HG03025 (cell line): ENCODE measurements around the gene MTIF2.
A peak's percentile ranks its signal among the peaks of the same experiment; 100 is the strongest.
"Not testable (repeated sequence)": the region's sequence is repeated elsewhere in the genome, so short reads cannot be mapped to it uniquely, and the experiment has no call there.

ENCODE experiments used
- ATAC-seq: cut with Tn5 transposase; IDR thresholded peaks from one replicate; pipeline ENCODE4 v1.9.1; 2021; ENCODE audit warnings: mild to moderate bottlenecking, moderate library complexity; ENCODE audit not compliant: unreplicated experiment, low FRiP score

MTIF2 gene

DNA sequence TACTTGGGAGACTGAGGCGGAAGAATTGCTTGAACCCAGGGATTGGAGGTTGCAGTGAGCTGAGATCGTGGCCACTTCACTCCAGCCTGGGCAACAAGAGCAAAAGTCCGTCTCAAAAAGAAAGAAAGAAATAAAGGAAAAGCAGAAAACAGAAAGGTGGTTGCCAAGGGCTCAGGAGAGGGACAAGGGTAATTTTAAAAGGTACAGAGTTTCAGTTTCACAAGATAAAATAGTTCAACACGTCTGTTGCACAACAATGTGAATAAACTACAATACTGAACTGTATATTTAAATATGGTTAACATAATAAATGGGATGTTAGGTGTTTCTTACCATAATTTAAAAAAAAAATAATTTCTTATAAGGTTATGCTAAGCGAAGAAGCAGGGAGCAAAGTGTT lies 23.6 kb downstream of the MTIF2 start:
- no peak for ATAC-seq

- no peak for ATAC-seq
These were observed 26.4 kb downstream of the MTIF2 start for GRCh38 chr2:55242617-55243016.

DNA sequence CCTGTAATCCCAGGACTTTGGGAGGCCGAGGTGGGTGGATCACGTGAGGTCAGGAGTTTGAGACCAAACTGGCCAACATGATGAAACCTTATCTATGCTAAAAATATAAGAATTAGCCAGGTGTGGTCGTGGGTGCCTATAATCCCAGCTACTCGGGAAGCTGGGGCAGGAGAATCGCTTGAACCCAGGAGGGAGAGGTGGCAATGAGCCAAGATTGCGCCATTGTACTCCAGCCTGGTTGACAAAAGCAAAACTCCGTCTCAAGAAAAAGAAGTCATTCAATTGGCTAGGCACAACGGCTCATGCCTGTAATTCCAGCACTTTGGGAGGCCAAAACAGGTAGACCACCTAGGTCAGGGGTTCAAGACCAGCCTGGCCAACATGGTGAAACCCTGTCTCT lies 27.4 kb downstream of the MTIF2 start:
- not testable (repeated sequence) for ATAC-seq

- no peak for ATAC-seq
These were observed 29.3 kb downstream of the MTIF2 start for GRCh38 chr2:55239656-55240222.

DNA sequence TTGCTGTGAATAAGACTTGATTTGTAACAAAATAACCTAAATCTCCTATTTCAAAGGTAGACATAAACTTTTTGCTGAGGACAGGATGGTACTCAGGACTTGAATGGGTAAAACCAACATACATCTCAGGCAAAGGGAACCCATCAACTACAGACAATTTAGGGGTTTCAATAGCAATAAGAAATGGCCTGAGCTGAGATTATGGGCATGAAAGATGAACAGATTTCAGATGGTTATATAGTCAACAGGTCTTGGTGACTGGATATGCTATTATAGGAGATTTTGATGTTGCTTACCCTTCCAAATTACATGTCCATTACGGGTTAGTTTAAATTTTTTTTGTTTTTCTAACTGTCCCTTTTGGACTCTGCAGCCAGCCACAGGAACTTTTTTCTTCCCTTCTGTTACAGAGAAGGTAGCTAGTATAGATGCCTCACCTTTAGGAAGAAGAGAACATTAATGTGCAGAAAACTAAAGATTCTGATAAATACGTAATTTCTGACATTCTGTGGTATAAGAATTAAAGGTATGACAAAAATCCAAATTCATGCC lies 32.0 kb downstream of the MTIF2 start:
- no peak for ATAC-seq

GRCh38 chr2:55235724-55236538 lies 33.1 kb downstream of the MTIF2 start:
- no peak for ATAC-seq

- no peak for ATAC-seq
These were observed 35.4 kb downstream of the MTIF2 start for GRCh38 chr2:55233658-55233940.

DNA sequence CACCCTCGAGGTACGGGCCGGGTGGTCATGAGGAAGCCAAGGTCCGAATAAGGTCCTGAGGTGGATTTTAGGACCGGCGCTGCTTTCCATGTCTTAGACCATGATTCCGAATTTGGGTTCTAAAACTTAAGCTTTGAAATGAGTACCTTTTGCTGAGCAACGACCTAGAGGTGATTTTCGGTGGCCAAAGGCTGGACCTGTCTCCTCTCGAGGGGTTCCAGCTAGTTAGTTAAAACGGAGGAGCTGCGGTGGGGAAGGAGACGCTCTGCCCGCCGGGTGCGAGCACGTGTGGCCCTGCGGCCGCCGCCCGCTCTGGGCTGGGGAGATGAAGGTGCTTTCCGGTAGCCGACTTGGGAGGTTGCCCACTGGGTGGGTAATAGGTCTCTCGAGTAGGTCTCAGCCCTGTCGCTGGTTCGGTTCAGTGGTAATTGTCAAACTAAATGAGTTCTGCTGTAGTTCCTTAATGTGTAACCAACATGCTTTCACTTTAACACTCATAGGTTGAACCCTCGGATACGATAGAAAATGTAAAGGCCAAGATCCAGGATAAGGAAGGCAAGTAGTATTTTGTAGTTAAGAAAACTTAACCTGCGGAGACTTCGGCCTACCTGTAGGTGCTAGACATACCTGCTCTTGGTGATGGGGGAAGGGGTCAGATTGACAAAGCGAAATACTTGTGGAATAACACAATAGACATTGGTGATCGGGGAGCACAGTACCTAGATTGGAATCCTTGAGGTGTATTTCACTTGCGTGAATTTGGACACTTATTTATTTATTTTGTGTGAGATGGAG lies 36.0 kb downstream of the MTIF2 start:
- no peak for ATAC-seq

DNA sequence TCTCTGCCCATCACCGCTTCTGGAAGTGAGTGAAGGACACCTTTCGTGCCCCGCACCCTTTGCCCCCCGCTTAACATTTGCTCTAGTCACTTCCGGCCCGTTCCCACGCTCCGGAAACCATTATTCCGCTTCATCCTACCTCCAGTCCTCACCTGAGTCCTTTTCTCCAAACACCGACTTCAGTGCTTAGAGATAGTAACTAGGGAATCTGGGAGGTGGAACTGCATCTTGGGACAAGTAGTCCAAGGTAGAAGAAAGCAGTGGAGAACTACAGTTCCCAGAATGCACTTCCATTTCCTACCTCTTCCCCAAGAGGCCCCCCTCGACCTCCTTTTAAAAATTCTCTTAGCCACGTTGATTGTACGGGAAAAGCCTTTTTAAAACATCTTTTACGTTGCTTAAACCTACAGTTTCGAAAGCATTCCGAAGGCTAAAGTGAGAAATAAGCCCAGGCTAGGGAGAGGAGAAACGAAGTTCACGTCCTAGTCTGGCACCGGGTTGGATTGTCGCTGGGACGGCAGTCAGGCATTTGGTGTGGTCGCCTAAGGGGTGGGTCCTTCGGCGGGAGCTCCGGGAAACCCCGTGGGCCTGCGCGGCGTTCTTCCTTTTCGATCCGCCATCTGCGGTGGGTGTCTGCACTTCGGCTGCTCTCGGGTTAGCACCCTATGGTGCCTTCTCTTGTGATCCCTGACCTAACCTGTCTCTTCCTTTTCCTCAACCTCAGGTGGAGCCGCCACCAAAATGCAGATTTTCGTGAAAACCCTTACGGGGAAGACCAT lies 36.8 kb downstream of the MTIF2 start, which contains the start of the genes CLHC1 and RPS27A:
Gene CLHC1, minus strand, starts transcription at position 210 of the 779 bp plus-strand sequence. CDS start 9,882 bp downstream, outside the sequence.
Gene RPS27A, plus strand, starts transcription at position 605 of the 779 bp plus-strand sequence. Its CDS starts 137 bp downstream, at position 742.
- ATAC-seq, result peak; percentile 91

DNA sequence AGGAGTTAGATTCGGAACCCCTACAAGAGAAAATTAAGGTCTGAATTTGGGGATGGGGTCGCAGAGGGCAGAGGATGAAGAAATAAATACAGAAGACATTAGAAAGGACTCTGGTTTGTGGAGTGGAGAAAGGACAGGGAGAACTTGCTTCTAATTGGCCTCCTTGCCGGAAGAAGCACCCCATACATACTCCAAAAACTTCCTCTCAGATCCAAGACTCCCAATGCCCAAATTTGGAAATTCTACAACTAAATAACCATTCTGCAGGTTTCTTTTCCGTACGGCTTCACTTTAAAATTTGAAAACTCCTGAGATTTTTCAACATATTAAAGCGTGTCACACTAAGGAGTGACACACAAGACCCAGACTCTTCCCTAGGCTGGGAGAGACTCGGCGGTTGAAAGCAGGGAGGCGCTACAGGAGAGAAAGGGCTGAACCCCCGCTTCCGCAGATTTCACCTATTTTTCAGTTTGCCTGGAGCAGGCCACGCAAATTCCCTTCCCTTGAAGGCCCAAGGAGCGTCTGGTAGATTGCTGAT lies 37.4 kb downstream of the MTIF2 start:
- ATAC-seq, result no peak

DNA sequence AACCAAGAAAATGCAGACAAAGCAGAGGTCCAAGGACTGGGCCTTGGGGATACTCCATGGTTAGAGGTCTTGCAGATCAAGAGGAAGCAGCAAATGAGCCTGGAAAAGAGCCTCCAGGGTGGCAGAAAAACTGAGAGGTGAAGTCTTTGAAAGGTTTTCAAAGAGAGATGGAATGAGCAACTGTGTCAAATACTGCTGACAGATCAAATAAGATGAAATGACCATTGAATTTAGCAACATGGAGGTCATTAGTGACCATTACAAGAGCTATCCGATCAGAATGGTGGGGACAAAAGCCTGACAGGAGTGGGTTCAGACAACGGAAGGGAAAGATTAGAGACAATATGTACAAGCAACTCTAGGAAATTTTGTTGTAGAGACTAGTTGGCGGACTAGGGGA lies 38.5 kb downstream of the MTIF2 start:
- no peak for ATAC-seq

- ATAC-seq, result no peak
These were observed 39.8 kb downstream of the MTIF2 start for GRCh38 chr2:55229221-55229620.

GRCh38 chr2:55228226-55228563 lies 40.8 kb downstream of the MTIF2 start:
- ATAC-seq, result no peak

GRCh38 chr2:55227437-55228225 lies 41.4 kb downstream of the MTIF2 start:
- not testable (repeated sequence) for ATAC-seq

DNA sequence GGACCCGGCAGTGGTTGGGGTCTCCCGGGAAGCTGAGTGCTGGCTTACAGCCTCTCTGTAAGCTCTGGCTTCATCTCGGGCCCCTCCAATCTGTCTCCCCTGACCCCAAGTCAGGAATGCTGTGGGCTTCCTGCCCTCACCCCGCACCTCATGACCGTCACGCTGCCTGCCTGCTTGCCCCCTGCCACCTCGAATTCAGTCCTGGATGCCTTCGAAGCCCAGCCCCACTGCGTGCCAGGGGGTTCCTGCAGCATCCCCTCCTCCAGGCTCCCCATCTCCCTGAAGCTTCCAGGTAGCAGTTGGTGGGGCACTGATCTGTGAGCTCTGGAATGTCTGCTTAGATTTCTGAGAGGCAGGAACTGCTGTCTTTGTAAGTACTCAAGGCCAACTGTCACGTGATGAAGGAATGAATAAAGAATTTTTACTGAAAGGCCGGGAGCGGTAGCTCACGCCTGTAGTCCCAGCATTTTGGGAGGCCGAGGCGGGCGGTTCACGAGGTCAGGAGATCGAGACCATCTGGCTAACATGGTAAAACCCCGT lies 43.5 kb downstream of the MTIF2 start:
- ATAC-seq, result no peak

GRCh38 chr2:55224761-55225261 lies 44.2 kb downstream of the MTIF2 start:
- ATAC-seq, result no peak

DNA sequence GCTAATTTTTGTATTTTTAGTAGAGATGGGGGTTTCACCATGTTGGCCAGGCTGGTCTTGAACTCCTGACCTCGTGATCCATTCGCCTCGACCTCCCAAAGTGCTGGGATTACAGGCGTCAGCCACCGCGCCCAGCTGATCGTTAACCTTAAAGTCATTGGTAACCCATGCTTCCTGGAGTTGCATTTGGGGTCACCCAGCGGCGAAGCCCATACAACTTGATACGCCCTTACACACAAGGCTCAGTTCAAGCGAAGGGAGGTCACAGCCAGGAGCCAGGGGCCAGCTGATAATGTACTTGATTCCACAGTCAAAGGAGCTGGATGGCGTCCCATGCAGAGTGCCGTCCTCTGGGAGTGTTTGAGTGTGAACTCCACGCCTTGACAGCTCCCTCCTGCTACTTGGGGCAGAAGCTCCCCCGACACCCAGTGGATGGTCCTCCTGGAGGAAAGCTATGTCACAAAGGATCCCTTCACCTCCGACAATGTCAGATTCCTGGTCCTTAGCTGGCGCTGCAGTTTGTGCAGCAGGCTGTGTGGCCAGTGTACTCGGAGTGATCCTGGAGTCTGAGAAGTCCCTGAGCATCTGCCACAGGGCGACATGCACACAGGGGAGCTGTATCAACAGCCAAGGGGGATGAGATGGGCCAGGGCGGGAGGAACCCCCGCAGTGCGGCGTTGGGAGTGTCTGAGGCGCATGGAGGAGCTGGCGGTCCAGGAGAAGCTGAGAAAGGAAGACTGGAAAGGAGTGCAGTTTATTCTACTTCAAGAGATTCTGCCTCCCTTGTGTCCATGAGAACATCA lies 44.9 kb downstream of the MTIF2 start:
- ATAC-seq, result no peak

DNA sequence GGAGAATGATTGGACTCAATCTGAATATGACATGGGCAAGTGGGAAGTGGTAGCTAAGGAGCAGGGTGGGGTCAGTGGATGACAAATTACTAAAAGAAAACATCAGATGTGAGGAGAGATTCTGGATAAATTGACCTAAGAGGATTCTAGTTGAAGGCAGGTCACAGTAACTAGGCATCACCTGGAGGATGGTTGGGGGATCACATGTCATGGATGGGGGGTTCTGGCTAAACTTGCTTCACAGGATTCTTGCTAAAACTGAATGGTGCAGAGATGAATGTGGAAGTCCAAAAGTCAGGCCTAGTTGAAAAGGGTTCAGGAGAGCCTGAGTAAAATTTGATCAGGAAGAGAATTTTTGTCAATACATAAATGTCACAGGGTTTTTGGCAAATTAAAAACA lies 55.2 kb downstream of the MTIF2 start:
- ATAC-seq, result no peak
